NCI-H82 (cell line): ENCODE results near the gene MYF6.
A peak's percentile ranks its signal among the peaks of the same experiment; 100 is the strongest.
"Not testable (repeated sequence)": the region's sequence is repeated elsewhere in the genome, so short reads cannot be mapped to it uniquely, and the experiment has no call there.

Experiments
- DNase-seq: peaks from one replicate; lab custom pipeline; 2025; lab: John Stamatoyannopoulos, UW

Gene MYF6

DNA sequence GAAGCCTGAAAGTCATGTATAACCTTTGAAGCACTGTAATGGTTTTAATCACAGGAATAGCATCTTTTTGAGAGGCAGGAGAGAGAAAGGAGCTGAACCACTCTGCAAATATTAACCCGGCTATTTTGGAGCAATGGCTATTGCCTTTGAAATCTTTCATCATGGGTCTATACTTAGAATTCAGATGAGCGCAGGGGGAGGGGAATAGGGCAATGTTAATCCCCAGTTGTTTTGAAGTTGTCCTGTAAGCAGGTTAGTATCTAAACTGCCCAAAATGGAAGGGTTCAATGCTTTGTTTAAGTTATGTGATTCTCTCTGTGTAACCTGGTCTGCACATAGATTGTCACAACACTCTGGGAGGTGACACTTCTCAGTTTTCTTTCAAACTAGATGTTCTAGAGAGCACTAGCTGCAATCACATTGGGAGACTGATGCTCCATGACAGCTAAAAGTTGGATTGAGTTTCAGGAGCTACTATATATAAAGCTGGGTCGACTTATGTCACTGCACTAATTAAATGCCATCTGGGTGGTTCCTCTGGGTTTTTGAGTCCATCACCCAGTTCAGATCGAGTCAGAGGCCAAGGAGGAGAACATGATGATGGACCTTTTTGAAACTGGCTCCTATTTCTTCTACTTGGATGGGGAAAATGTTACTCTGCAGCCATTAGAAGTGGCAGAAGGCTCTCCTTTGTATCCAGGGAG is at the start of gene MYF6:
TSS of gene MYF6 (plus strand) at position 509 of the 704 bp plus-strand sequence. CDS start at position 595, 86 bp downstream.
- no peak for DNase-seq

DNA sequence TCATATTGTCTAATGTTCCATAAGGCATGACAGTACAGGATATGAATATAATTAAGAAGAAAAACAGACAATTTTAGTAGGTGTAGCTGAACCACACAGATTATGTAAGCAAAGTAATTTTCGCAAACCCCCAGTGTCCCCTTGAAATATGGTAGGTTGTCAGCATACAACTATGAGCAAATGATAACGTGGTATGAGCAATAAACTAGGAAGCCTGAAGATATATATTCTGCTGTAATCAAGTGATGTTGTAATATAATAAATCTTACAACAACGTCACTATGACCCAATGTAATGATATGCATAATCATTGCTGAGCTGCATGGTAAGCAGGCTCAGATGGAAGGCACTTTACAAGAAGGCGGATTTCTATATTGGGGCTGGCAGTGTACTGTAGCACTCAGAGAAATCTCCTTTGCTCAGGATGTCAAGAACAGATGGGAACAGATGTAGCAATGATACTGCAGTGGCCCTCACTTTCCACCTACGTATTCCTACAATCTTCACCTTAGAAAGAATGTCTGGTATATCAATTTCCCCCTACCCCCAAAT is 47.8 kb upstream of the MYF6 start:
- DNase-seq = no peak

DNA sequence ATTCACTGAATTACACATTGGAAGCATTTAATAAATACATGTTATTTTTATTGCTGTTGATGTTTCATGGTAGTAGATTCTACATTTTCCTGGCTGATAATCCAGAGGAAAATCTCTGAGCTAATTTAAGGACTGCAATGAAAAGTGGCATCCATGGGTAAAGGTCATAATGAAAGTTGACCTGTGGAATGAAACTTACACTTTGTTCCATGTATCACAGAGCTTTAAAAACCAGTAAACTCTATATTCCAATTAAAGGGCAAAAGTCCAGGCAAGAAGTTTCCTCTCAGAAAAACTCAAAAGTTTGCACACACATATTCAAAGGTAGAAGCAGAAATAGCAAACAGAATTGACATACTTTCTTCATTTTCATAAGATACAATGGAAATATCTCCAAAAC is 44.8 kb upstream of the MYF6 start:
- no peak for DNase-seq

DNA sequence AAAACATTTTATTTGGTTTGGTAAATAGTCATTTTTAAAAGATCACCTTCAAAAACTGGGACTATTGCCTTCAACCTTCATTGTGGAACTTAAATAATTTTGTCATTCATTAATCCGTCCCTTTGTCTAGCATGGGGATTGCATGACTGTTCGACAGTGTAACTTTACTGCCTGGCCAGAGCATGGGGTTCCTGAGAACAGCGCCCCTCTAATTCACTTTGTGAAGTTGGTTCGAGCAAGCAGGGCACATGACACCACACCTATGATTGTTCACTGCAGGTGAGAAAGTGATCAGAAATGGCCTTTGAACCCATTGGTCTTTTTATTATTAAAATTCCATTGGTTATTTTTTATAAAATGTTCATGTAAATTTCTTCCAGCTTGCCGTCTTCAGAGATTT is 37.2 kb upstream of the MYF6 start:
- DNase-seq = no peak

DNA sequence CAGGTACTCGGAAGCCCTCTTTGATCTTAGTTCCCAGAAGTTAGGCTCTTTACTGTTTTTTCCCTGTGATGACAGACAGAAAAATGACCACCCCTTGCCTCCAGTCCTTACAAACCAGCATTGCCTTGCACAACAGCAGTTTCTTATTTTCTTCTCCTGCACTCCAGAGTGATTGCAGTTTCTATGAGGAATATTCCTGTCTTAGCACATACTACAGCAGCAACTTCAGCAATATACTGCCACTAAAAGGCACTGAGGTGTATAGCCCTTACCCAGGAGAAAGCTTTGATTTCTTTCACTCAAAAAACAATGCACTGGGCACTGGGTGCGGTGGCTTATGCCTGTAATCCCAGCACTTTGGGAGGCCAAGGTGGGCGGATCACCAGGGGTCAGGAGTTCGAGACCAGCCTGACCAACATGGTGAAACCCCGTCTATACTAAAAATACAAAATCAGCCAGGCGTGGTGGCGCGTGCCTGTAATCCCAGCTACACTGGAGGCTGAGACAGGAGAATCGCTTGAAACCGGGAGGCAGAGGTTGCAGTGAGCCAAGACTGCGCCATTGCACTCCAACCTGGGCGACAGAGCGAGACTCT is 31.3 kb upstream of the MYF6 start:
- DNase-seq = not testable (repeated sequence)

DNA sequence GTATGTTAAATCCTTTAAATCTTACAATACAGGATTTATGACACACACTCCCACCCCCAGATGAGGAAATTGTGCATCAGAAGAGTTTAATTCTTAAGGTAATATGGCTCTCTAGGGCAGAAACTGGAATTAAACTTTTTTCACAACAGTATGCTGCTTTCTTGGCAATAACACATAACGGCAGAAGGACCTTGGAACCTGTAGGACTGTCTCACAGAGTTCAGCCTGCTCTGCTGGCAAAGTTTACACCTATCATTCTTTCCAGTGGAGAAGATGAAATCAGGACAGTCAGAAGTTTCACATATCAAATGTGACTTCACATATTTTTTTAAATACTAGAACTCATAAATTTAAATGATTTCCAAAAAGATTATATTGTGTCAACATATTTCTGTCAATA is 30.6 kb upstream of the MYF6 start:
- DNase-seq = no peak

DNA sequence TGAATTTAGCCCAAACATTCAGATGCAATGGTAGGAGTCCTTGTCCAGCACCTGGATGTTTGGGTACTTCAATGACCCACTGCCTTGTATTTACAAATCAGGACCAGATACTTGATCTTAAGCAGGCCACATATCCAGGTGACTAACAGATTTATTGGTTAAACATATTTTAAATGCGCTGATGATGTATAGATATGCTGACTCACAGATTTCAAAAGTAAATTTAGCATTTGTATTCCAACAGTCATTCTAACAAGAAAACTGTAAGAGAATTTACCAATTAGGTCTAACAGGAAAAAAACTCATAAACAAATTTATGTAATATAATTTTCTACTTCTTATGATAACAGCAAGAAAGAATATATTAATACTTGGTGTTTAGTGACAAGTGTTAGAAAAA is 29.4 kb upstream of the MYF6 start:
- DNase-seq = no peak

DNA sequence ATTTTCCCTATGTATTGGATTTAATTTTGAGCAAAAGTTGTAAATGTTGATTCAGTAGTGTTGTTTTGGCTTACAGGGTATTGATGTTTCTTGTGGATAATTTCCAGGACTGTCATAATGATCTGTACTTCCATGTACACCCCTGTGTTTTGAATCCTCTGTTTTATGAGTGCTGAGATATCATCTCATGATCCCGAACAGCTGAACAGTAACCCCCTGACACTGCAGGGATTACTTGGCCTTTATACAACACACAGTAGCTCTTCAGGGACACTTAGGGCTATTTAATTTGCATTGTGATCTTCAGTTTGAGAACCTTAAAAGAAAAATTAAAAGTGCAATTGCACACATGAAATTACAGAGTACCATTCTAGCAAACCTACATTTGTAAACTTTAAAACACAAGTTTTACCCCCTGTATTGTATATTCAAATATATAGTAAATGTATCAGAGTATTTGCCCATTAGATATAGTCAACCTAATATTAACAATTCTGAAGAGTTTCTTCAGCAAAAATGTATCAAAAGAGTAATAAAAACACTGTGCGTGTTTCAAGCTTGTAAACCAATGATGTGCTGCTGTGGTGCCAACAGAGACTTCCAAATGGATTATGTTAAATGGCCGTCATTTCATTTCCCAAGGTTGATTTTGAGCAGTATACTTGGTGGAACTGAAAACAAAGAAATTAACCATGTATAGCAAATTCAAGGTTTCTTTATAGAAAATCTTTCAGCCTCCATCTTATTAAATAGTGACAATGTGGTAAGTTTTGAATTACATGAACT is 27.9 kb upstream of the MYF6 start:
- peak; percentile 42 for DNase-seq

DNA sequence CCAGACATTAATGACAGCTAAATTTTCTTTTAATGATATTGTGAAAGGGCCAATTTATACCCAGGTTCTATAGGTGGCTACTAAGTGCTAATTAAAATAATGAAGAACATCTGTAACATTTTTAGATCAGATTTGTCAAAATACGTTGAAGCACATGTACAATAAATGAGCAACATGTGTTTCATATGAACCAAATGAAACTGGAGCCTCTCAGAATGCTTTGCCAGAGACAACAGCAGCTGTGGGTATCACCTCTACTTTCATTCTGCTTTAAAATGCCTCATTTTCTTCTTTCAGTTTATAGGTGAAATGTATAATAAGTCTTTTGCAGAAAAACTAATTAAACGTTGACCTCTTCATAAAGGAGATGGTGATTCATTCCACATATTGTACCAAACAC is 26.1 kb upstream of the MYF6 start:
- no peak for DNase-seq

DNA sequence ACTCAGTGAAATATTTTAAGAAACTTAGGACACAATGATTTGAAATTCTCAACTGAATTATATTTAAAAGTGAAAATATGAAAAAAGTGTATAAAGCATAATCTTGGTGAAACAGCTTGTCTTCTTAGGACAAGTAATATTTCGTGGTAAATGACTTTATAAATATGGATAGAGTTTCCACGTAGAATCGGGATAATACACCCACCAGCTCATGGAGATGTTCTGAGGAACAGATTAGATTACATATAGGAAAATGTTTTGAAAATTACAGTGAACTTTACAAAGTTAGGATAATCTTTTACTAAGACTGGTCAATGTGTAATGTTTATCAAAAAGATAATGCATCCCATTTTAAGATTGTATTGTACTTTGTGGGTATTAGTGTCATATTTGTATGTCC is 25.6 kb upstream of the MYF6 start:
- no peak for DNase-seq

DNA sequence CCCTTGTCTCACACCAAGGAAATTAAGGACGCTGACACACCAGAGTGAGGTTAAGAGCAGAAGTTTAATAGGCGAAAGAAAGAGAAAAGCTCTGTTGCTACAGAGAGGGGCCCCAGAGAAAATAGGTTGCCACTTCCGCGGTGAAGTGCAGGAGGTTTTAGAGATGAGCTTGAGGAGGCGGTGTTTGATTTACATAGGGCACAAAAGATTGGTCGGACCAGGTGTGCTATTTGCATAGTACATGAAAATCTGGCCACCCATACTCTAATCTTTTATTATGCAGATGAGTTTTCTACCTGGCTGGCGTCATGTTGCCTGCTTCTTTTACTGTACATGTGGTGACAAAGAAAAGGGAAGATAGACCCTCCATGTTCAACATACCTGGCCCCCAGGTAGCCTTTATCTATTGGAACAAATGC is 23.3 kb upstream of the MYF6 start:
- no peak for DNase-seq

DNA sequence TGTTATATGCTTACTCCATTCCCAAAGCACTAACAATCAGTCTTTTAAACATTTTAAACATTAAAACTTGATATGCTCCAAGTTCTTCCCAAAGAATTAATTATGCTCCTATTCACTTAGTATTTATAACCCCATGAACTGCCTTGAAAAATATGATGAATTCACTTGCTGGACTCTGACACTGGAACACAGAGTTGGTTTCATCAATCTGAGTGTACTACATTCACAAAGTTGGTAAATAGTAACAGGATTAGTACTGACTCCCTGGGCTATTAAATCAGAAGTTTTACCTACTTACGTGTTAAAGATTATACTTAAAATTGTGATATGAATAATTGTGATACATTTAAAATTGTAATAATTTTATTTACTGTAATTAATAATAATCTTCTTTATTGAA is 17.3 kb upstream of the MYF6 start:
- no peak for DNase-seq

DNA sequence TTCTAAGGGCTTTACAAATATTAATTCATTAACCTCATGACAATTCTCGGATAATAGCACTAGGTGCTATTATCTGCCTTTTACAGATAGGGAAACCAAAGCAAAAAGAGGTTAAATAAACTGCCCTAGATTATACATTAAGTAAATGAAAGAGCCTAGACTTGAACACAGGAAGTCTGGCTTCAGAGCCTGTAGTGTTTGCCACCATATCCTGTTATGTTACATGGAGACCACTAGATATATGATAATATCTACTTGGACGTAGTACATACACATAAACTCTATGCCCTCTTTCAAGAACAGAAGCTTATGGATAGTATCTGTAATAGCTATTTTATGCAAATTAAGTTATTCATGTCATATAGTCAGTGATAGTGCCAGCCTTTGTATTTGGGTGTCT is 16.9 kb upstream of the MYF6 start:
- DNase-seq = no peak

DNA sequence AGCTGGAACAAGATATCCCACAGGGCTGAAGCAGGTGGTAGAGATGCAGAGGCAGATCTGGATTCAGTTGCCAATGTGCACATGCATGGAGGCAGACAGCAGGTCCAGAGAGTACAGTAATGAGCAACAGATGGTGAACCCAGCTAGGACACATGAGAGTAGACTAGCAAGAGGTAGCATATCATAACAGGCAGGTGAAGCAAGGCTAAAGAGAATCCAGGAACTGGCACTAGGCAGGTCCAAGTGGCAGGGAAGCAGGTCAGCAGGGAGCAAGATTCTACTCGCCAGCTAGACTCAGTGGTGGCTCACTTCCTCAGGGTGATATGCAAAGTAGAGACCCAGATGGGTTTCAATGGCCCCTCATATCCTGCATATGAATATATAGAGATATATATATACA is 15.3 kb upstream of the MYF6 start:
- peak; percentile 73 for DNase-seq

DNA sequence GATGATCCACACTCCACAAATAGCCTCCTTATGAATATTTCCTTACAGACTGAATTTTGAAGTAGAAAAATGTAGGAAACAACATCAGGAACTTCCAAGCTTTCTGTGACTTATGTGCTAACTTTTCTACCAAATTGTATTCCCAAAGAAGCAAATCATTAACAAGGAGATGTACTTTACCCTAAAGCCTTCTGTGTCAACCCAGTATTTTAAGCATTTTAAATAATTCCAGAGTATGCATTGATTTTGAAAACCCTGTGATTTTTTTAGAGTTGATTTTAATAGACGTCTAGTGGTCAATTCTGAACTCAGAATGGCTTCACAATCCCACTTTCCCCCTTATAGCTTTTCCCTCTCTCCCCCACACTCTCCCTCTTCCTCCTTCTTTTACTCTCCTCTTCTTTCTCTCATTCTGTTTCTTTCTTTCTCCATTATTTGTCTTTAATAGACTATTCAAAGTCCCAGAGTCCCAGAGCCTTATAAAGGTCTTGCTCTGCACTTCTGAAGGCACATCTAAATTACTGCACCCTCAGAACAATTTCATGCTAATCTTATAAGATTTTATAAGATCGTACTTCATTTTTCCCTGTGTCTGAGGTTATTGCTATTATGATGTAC is 10.1 kb upstream of the MYF6 start:
- no peak for DNase-seq

DNA sequence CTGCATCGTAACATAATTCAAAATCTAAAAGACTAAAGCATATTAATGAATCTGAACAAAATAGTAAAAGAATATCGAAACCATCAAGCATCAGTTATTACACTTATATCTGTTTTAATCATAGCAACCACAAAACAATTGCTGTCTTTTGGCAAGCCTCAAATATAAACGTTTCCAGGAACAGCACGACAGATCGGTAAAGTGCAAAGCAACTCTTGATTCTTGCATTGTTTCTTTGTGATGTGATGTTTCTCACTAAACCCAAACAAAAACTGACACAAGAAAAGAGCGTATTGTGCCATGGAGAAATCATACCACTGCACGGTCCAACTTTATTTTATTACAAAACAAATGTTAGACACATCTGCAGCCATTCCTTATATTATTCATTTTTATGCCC is 9.2 kb upstream of the MYF6 start:
- DNase-seq = no peak

DNA sequence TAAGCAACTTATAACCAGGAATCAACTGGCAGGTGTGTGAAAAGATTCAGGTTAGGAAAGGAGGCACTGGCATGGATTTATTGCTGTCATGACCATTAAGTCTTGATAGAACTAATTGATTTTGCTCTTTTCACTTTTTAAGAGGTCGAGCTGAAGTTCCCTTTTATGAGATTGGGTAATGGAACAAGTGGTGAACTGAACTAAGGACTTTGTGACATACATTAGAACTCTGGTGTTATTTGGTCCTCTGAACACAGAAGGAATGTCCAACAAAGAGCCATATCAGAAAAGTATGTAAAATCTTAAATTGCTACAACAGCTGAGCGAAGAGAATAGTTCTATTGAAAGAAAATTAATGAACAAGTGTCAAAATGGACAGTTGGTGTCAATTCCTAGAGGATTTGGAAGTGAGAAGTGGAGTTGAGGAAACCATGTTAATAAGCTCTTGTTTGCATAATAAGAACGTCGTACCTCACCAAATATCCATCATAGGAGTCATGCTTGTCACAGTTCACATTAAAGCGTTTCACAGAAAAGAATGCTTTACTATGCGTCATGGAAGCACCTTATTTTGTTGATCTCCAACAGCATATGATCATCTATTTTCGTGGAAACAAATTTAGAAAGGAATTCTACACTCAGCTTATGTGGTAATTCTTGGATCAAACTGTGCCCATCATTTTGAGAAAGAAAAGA is 8.4 kb upstream of the MYF6 start:
- no peak for DNase-seq

DNA sequence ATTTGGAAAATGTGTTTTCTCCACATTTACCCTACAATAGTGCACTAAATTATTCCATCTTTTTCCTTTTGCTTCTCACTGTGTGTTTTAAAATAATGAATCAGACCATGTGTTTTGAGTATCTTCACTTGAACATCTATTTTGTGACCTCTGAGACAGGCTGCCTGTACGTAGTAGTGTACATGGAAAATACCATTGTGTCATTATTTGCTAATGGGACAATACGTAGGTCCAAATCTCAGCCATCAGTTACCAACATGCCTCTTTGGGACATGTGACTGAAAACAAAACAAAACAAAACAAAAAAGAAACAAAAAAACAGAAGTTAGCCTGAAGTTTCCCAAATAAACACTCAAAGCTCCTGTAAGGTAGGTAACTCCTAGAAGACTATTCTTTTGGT is 7.1 kb upstream of the MYF6 start:
- no peak for DNase-seq

DNA sequence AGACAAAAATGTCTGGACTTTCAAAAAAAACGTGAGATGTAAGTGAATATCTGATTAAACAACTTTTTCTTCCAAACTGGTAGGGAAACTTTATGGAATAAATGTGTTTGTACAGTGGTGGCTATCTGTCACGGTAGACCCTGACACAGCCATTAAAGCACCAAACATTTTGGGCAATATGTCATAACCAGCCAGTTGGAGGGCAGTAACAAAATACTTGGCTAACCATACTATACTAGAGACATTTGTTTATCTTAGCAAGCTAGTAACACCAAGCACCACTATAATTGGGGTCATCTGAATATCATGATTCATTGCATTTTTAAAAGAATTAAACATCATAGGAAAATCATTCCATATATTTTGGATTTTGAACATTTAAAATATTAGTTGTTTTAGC is 6.0 kb upstream of the MYF6 start:
- DNase-seq = no peak

DNA sequence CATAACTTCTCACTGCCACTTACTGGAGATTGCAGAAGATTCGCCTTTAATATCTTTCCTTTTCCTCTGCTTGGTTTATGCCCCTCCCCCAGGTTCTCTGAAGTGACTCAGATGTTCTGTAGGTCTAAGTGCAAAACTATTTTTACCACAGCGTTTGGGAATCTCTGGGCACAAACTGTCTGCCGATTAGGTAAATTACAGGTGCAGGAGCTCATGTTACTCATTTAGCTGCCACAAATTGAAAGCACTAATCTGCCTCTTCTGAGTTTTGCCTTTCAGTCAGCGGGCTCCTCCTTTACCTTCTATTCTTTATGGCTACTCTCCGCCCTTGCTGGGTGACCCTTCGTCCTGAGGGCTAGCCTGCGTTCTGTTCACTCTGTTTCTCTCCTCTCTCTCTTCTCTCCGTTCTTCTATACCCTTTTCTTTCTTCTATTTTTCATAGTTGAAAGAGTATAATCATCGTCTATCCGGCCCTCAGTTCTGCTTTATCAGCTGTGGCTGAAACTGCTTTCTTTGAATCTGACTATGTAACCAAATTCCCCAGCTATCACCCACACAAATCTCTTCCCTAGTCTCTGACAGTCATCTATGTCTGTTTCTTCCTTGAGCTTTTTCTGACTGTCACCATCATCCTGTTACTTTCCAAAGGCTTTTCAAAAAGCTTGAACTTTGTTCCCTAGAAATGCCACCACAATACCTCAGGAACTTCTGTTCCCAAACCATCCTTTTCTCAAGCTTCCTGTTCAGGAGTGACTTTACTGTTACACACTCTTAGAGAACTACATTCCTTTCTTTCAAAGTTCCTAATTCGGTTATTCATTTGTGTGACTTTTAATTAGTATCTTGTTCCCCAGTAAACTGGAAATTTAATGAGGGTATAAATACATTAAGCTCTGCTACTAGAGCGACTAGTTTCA is 4.3 kb upstream of the MYF6 start:
- DNase-seq = no peak

DNA sequence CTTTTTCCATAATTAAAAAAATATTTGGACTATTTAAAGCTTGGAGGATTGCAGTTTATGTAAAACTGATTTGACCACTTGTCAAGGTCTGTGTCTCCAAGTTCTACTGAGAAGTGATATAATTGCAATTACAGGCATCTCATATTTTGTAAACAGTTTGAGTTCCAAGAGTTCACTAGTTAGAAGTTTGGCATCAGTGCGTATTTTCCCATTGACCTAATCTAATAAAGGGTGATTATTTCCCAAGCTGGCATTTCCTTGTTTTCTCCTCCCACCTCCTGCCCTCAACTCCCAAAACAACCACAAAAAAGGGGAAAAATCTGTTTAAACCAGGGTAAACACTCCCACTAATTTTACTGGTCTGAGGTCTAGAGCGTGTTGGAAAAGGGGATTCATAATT is 3.0 kb upstream of the MYF6 start:
- no peak for DNase-seq
